ENCODE data around the gene CETN3.
"Not testable (repeated sequence)": the region's sequence is repeated elsewhere in the genome, so short reads cannot be mapped to it uniquely, and the experiment has no call there.

CETN3 gene

DNA sequence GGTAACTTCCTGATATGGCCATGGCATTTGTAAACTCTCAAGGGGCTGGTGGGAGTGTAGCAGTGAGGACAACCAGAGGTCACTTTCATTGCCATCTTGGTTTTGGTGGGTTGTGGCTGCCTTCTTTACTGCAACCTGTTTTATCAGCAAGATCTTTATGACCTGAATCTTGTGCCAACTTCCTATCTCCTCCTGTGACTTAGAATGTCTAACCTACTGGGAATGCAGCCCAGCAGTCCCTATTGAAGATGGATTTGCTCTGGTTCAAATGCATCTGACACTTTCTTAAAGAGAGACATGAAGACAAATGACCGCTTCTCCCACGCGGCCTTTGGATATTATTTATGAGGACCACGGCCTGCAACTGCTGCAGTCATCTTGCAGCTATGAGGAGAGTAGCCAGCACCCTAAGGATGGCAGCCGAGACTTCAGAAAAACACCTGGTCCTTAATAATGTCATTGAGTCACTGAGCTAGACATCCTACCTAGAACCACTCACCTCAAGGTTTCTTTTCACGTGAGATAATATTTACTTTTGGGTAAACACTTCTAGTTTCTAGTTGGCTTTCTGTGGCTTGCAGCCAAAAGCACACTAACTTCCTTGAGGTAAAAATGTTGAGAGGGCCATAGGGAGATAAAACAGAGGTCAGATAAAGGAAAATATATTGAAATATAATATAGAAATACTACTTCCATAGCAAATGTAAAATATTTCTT lies 28.2 kb downstream of the CETN3 start:
- no peak for DNase-seq

DNA sequence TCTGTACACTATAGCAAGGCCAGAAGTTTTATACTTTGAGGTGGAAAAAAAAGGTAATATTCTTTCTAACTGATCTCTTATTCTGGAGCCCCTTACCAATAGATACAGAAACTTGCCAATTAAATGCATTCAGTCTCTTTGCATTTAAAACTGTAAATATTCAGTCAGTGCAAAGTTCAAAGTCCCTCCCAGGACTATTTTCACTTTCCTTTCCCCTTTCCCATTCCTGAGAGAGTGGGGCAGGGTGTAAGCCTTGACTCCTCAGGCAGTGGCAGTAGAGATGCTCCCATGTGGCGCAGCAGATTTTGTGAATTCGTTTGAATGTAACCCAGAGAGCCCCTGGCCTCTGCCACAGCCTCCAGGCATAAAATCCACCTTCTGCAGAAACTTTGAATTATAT lies 29.9 kb downstream of the CETN3 start:
- no peak for DNase-seq

DNA sequence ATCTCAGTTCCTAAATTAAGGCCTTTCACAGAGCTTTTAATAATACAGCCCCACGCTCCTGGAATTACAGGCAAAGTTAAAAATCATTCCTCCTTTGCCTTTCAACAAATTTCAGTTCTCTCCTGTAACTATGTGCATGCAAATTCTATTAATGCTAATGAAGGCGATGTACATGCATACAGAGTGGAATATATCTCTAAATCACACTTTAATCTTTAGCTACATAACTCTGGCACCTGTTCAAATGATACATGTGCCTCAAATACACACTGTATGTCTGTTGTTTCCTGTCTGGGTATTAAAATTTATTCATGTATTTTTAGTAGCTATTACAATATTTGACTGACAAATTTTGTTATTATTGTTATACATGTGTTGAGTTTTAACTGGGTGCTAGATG lies 30.8 kb downstream of the CETN3 start:
- no peak for DNase-seq

- not testable (repeated sequence) for DNase-seq
Measured at GRCh38 chr5:90371269-90371668, 38.3 kb downstream of the CETN3 start.

DNA sequence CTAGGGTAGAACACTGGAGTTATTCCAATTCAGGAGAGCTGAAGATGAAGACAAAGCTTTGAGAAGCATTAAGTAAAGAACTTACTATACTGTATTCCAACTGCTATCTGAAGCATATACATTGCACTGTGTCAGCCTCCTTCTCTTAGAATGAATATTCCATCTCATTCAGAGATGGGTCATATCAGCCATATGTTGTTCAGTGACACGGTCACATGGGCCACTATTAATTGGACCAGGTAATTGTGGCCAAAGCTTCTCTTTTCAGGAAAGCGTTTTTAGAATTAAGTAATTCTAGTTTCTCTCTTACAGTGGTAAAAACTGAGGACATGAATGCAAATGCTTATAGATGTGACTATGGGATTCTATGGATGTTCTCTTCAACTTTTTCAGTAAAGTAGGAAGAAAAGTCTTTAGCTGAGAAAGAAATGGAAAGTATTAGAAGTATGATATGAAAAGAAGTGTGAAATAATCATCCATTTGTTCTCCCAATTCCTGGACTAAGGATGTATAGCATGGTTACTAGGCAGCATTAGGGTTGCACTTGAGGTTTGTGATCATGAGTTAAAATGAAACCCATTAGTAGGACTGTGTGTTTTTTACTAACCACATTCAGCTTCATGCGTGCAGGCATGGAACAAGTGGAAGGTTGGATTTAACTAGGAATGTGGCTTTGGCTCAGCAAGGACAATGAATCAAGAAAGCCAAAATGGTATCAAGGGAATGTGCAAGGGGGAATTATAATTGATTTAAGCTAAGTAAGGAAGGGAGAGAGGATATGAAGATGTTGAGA lies 40.9 kb downstream of the CETN3 start:
- no peak for DNase-seq

- DNase-seq = no peak
Measured at GRCh38 chr5:90367879-90368278, 41.7 kb downstream of the CETN3 start.

GRCh38 chr5:90366948-90367347 lies 42.6 kb downstream of the CETN3 start:
- no peak for DNase-seq

DNA sequence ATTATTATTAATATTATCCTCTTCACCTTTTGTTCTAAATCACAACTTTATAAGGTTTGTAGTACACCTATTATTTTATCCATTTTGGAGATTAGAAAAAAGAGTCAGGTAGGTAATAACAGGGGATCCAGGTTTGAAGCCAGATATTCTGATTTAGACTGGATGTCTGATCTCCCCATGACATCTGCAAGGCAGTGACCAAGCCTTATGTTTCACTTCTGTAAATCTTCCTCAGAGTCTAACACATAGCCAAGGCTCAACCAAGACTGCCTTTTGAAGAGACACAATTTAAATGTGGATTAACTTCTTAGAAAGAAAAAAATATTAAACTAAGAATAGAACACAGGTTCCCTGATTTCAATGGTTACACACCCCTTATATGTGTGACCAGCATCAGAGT lies 44.2 kb downstream of the CETN3 start:
- DNase-seq = no peak

- no peak for DNase-seq
Measured at GRCh38 chr5:90359073-90359920, 50.3 kb downstream of the CETN3 start.

GRCh38 chr5:90356622-90357021 lies 52.9 kb downstream of the CETN3 start:
- DNase-seq = no peak

DNA sequence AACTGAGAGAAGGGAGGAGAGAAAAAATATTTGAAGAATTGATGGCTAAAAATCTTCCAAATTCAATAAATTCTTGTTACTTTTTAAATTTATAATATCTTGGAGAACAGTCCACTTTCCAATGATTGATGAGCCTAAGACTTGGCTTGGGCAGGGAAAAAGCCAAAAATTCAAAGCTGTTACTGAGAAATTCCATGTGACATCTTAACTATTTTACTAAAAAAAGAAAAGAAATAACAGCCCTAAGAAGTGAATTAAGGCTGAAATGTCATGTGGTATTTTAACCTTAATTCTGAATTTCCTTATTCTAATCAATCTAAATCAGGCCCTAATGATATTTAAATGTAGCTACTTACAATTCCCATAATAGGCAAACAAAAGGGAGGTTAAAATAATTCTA lies 53.4 kb downstream of the CETN3 start:
- DNase-seq = no peak

GRCh38 chr5:90355635-90356034 lies 53.9 kb downstream of the CETN3 start:
- DNase-seq = no peak

DNA sequence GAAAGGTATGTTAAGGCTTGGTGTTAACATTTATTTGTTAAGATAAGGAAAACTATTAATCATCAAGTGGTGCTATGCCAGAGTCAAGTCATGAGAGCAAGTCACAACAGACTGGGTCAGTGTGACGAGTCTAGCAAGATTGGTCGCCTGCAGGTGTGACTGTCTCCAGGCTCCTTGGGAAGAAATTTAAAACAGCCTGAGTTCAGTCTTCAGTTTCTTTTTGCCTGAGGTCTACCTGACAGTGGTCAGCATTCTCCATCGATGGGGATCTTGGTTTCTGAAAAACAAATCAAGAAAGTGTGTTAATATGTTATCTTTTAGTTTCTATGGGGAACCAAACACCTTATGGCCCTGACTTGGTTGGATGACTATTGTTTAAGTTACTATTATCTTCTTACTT lies 56.3 kb downstream of the CETN3 start:
- no peak for DNase-seq

- no peak for DNase-seq
Measured at GRCh38 chr5:90351101-90351500, 58.5 kb downstream of the CETN3 start.

DNA sequence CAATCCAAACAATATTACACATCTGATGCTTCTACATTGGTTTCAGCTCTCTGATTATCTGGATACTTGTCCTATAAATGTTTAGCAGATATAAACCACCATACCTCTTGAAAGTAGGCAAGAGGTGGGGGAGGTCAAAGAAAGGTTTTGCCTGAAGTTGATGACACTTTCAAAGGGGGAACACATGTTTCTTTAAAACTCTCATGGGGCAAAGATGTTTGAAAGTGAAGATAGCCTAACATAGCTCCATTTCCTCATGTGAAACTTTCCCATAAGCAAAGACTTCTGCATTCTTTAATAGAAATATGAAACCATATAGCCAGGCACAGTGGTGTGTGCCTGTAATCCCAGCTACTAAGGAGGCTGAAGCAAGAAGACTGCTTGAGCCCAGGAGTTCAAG lies 62.1 kb downstream of the CETN3 start:
- no peak for DNase-seq

- DNase-seq = no peak
Measured at GRCh38 chr5:90345684-90346083, 63.9 kb downstream of the CETN3 start.

DNA sequence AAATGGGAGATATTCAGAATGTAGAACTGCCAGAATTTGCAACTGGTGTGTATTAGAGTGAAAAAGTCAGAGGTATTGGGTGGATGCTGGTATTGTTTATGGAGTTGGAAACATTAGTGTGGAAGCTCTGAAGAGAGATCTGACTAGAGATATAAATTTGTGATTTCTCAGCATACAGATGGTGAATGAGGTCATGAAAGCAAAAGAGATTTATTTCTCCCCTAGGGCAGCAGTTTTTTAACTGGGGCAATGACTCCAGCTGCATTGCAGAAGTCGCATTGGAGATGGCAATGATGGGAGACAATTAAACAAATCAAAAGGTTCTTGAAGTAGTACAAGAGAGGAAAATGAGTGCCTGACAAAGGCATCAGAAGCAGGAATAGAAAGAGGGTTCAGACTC lies 64.9 kb downstream of the CETN3 start:
- DNase-seq = no peak

DNA sequence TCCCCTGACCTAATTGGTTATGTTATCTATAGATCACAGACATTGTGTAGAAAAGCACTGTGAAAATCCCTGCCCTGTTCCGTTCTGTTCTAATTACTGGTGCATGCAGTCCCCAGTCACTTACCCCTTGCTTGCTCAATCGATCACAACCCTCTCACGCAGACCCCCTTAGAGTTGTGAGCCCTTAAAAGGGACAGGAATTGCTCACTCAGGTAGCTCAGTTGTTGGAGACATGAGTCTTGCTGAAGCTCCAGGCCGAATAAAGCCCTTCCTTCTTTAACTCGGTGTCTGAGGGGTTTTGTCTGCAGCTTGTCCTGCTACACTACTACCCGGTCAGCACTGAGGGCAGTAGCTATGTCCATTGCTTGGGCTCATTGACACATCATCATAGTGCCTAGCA lies 65.8 kb downstream of the CETN3 start:
- DNase-seq = not testable (repeated sequence)

DNA sequence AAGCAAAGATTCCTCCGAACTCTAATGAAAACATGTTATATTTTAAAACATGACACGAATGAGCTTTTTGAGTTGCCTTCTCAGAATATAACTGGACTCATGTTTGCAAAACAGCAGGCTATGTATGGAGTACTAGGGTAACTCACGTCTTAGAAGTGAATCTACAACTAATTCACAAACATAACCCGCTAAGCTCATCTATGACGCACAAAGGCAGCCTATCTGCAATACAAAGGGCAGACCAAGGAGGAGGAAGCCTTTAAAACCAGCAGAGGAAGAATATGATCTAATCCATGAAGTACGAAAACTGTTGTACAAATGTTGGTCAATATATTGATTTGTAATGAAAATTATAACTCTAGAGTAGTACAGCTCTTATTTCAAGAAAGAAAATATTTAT lies 67.0 kb downstream of the CETN3 start:
- no peak for DNase-seq

All from EL (cell line).